WTC11 (cell line): ENCODE data around the gene ZNF667. TPM values are rescaled to one million over a fixed set of nuclear protein-coding genes. Genes with fewer than 3 reads are reported as not detected.

Source experiments
- ATAC-seq: fragments of 200-7000 bp; cut with Tn5 transposase; 2 replicates; pipeline ENCODE4 v1.10.0; 2021; ENCODE audit warnings: mild to moderate bottlenecking, moderate library complexity
- CTCF ChIA-PET: fragments of 300-600 bp; sonication (Branson Sonifier 250); formaldehyde crosslinking; loops from one replicate; lab custom pipeline; 2021; ENCODE audit warnings: antibody characterized with exemption; lab: Charles Lee
- POLR2A ChIA-PET: fragments of 350-600 bp; sonication (Branson Sonifier 250); formaldehyde crosslinking; loops from one replicate; lab custom pipeline; 2021; ENCODE audit warnings: antibody characterized with exemption; lab: Charles Lee
- DNase-seq: peaks from one replicate; pipeline ENCODE4 v3.0.0; 2021; ENCODE audit warnings: low spot score
- H3K27ac Mint-ChIP-seq: 2 replicates; pipeline ENCODE4 v1.8.0; 2021; ENCODE audit warnings: mixed read lengths
- H3K27me3 Mint-ChIP-seq: 2 replicates; pipeline ENCODE4 v1.8.0; 2021; ENCODE audit warnings: low read depth, mild to moderate bottlenecking, moderate library complexity, mixed read lengths
- H3K36me3 Mint-ChIP-seq: 2 replicates; pipeline ENCODE4 v1.8.0; 2021; ENCODE audit warnings: mixed read lengths
- H3K4me1 Mint-ChIP-seq: 2 replicates; pipeline ENCODE4 v1.8.0; 2022; ENCODE audit warnings: mixed read lengths
- H3K4me3 Mint-ChIP-seq: 2 replicates; pipeline ENCODE4 v1.8.0; 2021; ENCODE audit warnings: mild to moderate bottlenecking, moderate library complexity, mixed read lengths
- H3K9me3 Mint-ChIP-seq: 2 replicates; pipeline ENCODE4 v1.8.0; 2021; ENCODE audit warnings: mixed read lengths
- AFF4 ChIP-seq: sonication (generic); formaldehyde crosslinking; IDR thresholded peaks from 2 replicates; pipeline ENCODE4 v1.8.1; 2023; ENCODE audit warnings: mild to moderate bottlenecking, missing genetic modification reagents, borderline replicate concordance
- ATF1 ChIP-seq: sonication (generic); formaldehyde crosslinking; IDR thresholded peaks from 2 replicates; pipeline ENCODE4 v1.8.1; 2023; ENCODE audit warnings: mild to moderate bottlenecking, moderate library complexity, missing genetic modification reagents
- ATF3 ChIP-seq: sonication (generic); formaldehyde crosslinking; conservative IDR thresholded peaks from 2 replicates; pipeline ENCODE4 v1.8.1; 2022; ENCODE audit warnings: mild to moderate bottlenecking, missing genetic modification reagents
- CDX4 ChIP-seq: fragments of 250-450 bp; sonication (Bioruptor Pico); IDR thresholded peaks from 2 replicates; pipeline ENCODE4 v1.9.0; 2021; ENCODE audit warnings: moderate library complexity, mild to moderate bottlenecking, inconsistent platforms, borderline replicate concordance
- ESRRA ChIP-seq: sonication (generic); formaldehyde crosslinking; IDR thresholded peaks from 2 replicates; pipeline ENCODE4 v1.8.1; 2022; ENCODE audit warnings: mild to moderate bottlenecking, missing genetic modification reagents, borderline replicate concordance
- FOXJ3 ChIP-seq: sonication (generic); formaldehyde crosslinking; IDR thresholded peaks from 2 replicates; pipeline ENCODE4 v1.9.0; 2021; ENCODE audit warnings: missing genetic modification reagents, mild to moderate bottlenecking, borderline replicate concordance
- GTF2I ChIP-seq: fragments of 250-450 bp; sonication (Bioruptor Pico); conservative IDR thresholded peaks from 2 replicates; pipeline ENCODE4 v1.4.0; 2021; ENCODE audit warnings: mild to moderate bottlenecking
- MAX ChIP-seq: sonication (generic); formaldehyde crosslinking; IDR thresholded peaks from 2 replicates; pipeline ENCODE4 v1.8.0; 2022; ENCODE audit warnings: mild to moderate bottlenecking, missing genetic modification reagents
- NFATC4 ChIP-seq: fragments of 250-450 bp; sonication (Bioruptor Pico); IDR thresholded peaks from 2 replicates; pipeline ENCODE4 v1.9.0; 2021; ENCODE audit warnings: mild to moderate bottlenecking
- NR1H2 ChIP-seq: sonication (generic); formaldehyde crosslinking; IDR thresholded peaks from 2 replicates; pipeline ENCODE4 v1.9.0; 2021; ENCODE audit warnings: mild to moderate bottlenecking, moderate library complexity, missing genetic modification reagents
- PREB ChIP-seq: sonication (generic); formaldehyde crosslinking; IDR thresholded peaks from 2 replicates; pipeline ENCODE4 v1.8.1; 2022; ENCODE audit warnings: mild to moderate bottlenecking, missing genetic modification reagents, moderate library complexity, borderline replicate concordance
- SMAD3 ChIP-seq: sonication (generic); formaldehyde crosslinking; IDR thresholded peaks from 2 replicates; pipeline ENCODE4 v1.8.0; 2022; ENCODE audit warnings: missing genetic modification reagents, mild to moderate bottlenecking, borderline replicate concordance
- STAT6 ChIP-seq: sonication (generic); formaldehyde crosslinking; conservative IDR thresholded peaks from 2 replicates; pipeline ENCODE4 v1.8.1; 2023; ENCODE audit warnings: mild to moderate bottlenecking, low read depth, missing genetic modification reagents, moderate library complexity
- USF1 ChIP-seq: sonication (generic); formaldehyde crosslinking; IDR thresholded peaks from 2 replicates; pipeline ENCODE4 v1.8.0; 2022; ENCODE audit warnings: mild to moderate bottlenecking, missing genetic modification reagents
- ZBTB21 ChIP-seq: sonication (generic); formaldehyde crosslinking; IDR thresholded peaks from 2 replicates; pipeline ENCODE4 v1.8.1; 2023; ENCODE audit warnings: mild to moderate bottlenecking, missing genetic modification reagents, borderline replicate concordance
- ZBTB43 ChIP-seq: sonication (generic); formaldehyde crosslinking; IDR thresholded peaks from 2 replicates; pipeline ENCODE4 v1.8.1; 2023; ENCODE audit warnings: mild to moderate bottlenecking, missing genetic modification reagents
- ZNF232 ChIP-seq: sonication (generic); formaldehyde crosslinking; IDR thresholded peaks from 2 replicates; pipeline ENCODE4 v1.8.0; 2022; ENCODE audit warnings: mild to moderate bottlenecking, missing genetic modification reagents
- ZNF281 ChIP-seq: sonication (generic); formaldehyde crosslinking; IDR thresholded peaks from 2 replicates; pipeline ENCODE4 v1.8.0; 2023; ENCODE audit warnings: mild to moderate bottlenecking, missing genetic modification reagents
- ZNF317 ChIP-seq: sonication (generic); formaldehyde crosslinking; IDR thresholded peaks from 2 replicates; pipeline ENCODE4 v1.8.1; 2023; ENCODE audit warnings: low read depth, mild to moderate bottlenecking, moderate library complexity, missing genetic modification reagents, borderline replicate concordance
- ZNF425 ChIP-seq: fragments of 250-450 bp; sonication (Bioruptor Pico); conservative IDR thresholded peaks from 2 replicates; pipeline ENCODE4 v1.9.0; 2021; ENCODE audit warnings: mild to moderate bottlenecking
- total RNA-seq: library from RNA; stranded (reverse); gene quantifications from 3 replicates; pipeline ENCODE4 v1.2.3, GENCODE V29; 2021

ZNF667 gene
- total RNA-seq, 1 experiment from 2014 or later = 10.8 TPM

GRCh38 chr19:56405062-56405461 lies 72.1 kb downstream of the ZNF667 start (continued):
- TF ChIP-seq AFF4 (CRISPR knock-in tag) (no peak), ZBTB21 (CRISPR knock-in tag) (no peak), ZNF232 (CRISPR knock-in tag) (no peak), USF1 (CRISPR knock-in tag) (no peak), NR1H2 (no peak), NFATC4 (no peak), FOXJ3 (CRISPR knock-in tag) (no peak), ATF1 (CRISPR knock-in tag) (no peak), SMAD3 (CRISPR knock-in tag) (no peak), ZBTB43 (CRISPR knock-in tag) (no peak)

- H3K27ac Mint-ChIP-seq = no peak overlapping the region
- H3K4me3 Mint-ChIP-seq = peak overlapping the region; percentile 90
- ATAC-seq (no peak), DNase-seq (no peak)
- no peaks in the 10 kb centered on the region for H3K27me3 Mint-ChIP-seq
- H3K9me3 Mint-ChIP-seq = peaks cover 58% of the 10 kb centered on the region
- peaks cover 52% of the 10 kb centered on the region for H3K36me3 Mint-ChIP-seq
- POLR2A ChIA-PET = no interaction called here
- CTCF ChIA-PET = no interaction called here
- peaks cover 25% of the 10 kb centered on the region for H3K4me1 Mint-ChIP-seq
- TF ChIP-seq ATF3 (CRISPR knock-in tag) (no peak), CDX4 (CRISPR knock-in tag) (no peak), ZNF425 (no peak), GTF2I (CRISPR knock-in tag) (no peak), PREB (CRISPR knock-in tag) (no peak), STAT6 (CRISPR knock-in tag) (no peak), NR1H2 (no peak), ESRRA (no peak), ZNF281 (CRISPR knock-in tag) (no peak), MAX (CRISPR knock-in tag) (no peak), ZNF317 (CRISPR knock-in tag) (no peak)
These were observed 72.5 kb downstream of the ZNF667 start for GRCh38 chr19:56404705-56405056.
